Endothelial cell of umbilical vein (primary cell): ENCODE data around the gene GULP1. TPM values are rescaled to one million over a fixed set of nuclear protein-coding genes. Genes with fewer than 3 reads are reported as not detected.
A peak's percentile ranks its signal among the peaks of the same experiment; 100 is the strongest.

Source experiments
- BruUV-seq: library from RNA; stranded (reverse); fragments of 400-500 nt; replicated peaks from 2 replicates; lab custom pipeline; 2021; lab: Mats Ljungman, UMichigan
- CTCF ChIA-PET: fragments of 300-600, 350-600 bp; sonication (Branson Sonifier 250); formaldehyde crosslinking; loops from one replicate; lab custom pipeline; 2021; ENCODE audit warnings: antibody characterized with exemption, inconsistent platforms; lab: Charles Lee
- POLR2A ChIA-PET: fragments of 300-600, 350-600 bp; sonication (Branson Sonifier 250); formaldehyde crosslinking; loops from one replicate; lab custom pipeline; 2021; ENCODE audit warnings: antibody characterized with exemption, inconsistent platforms; lab: Charles Lee
- DNase-seq: peaks from one replicate; pipeline ENCODE4 v3.0.0-alpha.2; 2011; ENCODE audit warnings: low read depth, low spot score
- FAIRE-seq: peaks from 2 replicates; lab custom pipeline; 2011; peaks lifted over from hg19 to GRCh38; lab: Jason Lieb, UNC
- H2AFZ ChIP-seq: 2 replicates; pipeline ENCODE4 v1.6.0; 2012; ENCODE audit warnings: low read depth, low read length, control low read depth, inconsistent platforms
- H3K27ac ChIP-seq: 2 replicates; pipeline ENCODE4 v1.5.1; 2011; ENCODE audit warnings: low read depth, mild to moderate bottlenecking, control low read depth, low read length, moderate library complexity; ENCODE audit not compliant: insufficient read depth
- H3K27me3 ChIP-seq, 2 experiments: 2 replicates each; pipeline versions ENCODE4 v1.6.0 to v1.6.1; 2011; ENCODE audit warnings: low read length in 2 of 2, mixed read lengths in 1 of 2; ENCODE audit not compliant: control insufficient read depth in 2 of 2, insufficient read depth in 2 of 2
- H3K36me3 ChIP-seq, 2 experiments: 2 replicates in 1 of 2; 3 replicates in 1 of 2; pipeline ENCODE4 v1.5.1; 2011; ENCODE audit warnings: low read length in 2 of 2, mild to moderate bottlenecking in 1 of 2, moderate library complexity in 1 of 2; ENCODE audit not compliant: control insufficient read depth in 2 of 2, insufficient read depth in 2 of 2; ENCODE audit errors: extremely low read depth in 1 of 2
- H3K4me1 ChIP-seq: 3 replicates; pipeline ENCODE4 v1.5.1; 2011; ENCODE audit warnings: mild to moderate bottlenecking, low read length; ENCODE audit not compliant: control insufficient read depth, insufficient read depth; ENCODE audit errors: extremely low read depth
- H3K4me2 ChIP-seq: 2 replicates; pipeline ENCODE4 v1.6.1; 2011; ENCODE audit warnings: low read length, control low read depth, mixed read lengths; ENCODE audit not compliant: insufficient read depth
- H3K4me3 ChIP-seq, 3 experiments: fragments of 200-600 bp in 1 of 3; sonication (generic), shearing (Covaris generic) in 1 of 3; replicated peaks in 1 of 3; 2 replicates each; pipeline ENCODE4 v1.5.1; 2011 to 2016; ENCODE audit warnings: control low read depth in 3 of 3, low read length in 3 of 3, mild to moderate bottlenecking in 2 of 3, inconsistent platforms in 1 of 3, low read depth in 1 of 3, moderate library complexity in 1 of 3; ENCODE audit not compliant: insufficient read depth in 1 of 3
- H3K79me2 ChIP-seq: 2 replicates; pipeline ENCODE4 v1.6.0; 2012; ENCODE audit warnings: low read length, inconsistent platforms; ENCODE audit not compliant: control insufficient read depth, insufficient read depth
- H3K9ac ChIP-seq: replicated peaks from 2 replicates; pipeline ENCODE3; 2011; ENCODE audit warnings: low read length, control low read depth; ENCODE audit not compliant: insufficient read depth; ENCODE audit errors: extremely low read depth
- H3K9me1 ChIP-seq: replicated peaks from 3 replicates; pipeline ENCODE4 v1.6.0; 2011; ENCODE audit warnings: mild to moderate bottlenecking, low read length; ENCODE audit not compliant: control insufficient read depth, insufficient read depth; ENCODE audit errors: extremely low read depth
- H3K9me3 ChIP-seq: replicated peaks from 2 replicates; pipeline ENCODE4 v1.5.1; 2012; ENCODE audit warnings: low read length, inconsistent platforms; ENCODE audit not compliant: control insufficient read depth, insufficient read depth
- H4K20me1 ChIP-seq: replicated peaks from 2 replicates; pipeline ENCODE3; 2011; ENCODE audit warnings: mild to moderate bottlenecking, low read length; ENCODE audit not compliant: control insufficient read depth, insufficient read depth; ENCODE audit errors: extremely low read depth
- FOS ChIP-seq: IDR thresholded peaks from 2 replicates; pipeline ENCODE4 v1.6.1; 2011; ENCODE audit warnings: mild to moderate bottlenecking, low read length, moderate library complexity, borderline replicate concordance; ENCODE audit not compliant: insufficient read depth
- JUN ChIP-seq: IDR thresholded peaks from 2 replicates; pipeline ENCODE4 v1.6.1; 2011; ENCODE audit warnings: borderline replicate concordance, low read depth; ENCODE audit not compliant: insufficient read length, insufficient read depth
- MYC ChIP-seq: IDR thresholded peaks from one replicate; pipeline ENCODE4 v1.6.1; 2011; ENCODE audit warnings: mild to moderate bottlenecking, low read depth, low read length
- dilution Hi-C: fragments of 300-500 bp; cut with MboI; formaldehyde crosslinking; loops from one replicate; pipeline ENCODE4 v1.15.0; 2019; ENCODE audit warnings: low sequenced_read_pairs; ENCODE audit not compliant: extremely low pct_ligation_motif_present
- intact Hi-C: fragments of 100-400 bp; cut with micrococcal nuclease; formaldehyde crosslinking; loops from one replicate; pipeline ENCODE4 v1.10.0; 2022
- polyA plus RNA-seq, 4 experiments: library from polyadenylated mRNA; depleted of rRNA in 3 of 4; stranded (reverse) in 3 of 4; unstranded in 1 of 4; fragments of >200 nt; gene quantifications; 2 replicates each; pipeline versions ENCODE4 v1.2.1 to v1.2.3, GENCODE V29; 2011 to 2012; ENCODE audit warnings: missing spikeins in 1 of 4
- total RNA-seq: library from RNA; stranded (reverse); gene quantifications from 2 replicates; pipeline ENCODE4 v1.2.3, GENCODE V29; 2021
- TF ChIP-seq, protein P1 (sequence below): IDR thresholded peaks from 2 replicates; pipeline ENCODE4 v1.6.1; 2011; ENCODE audit not compliant: insufficient read depth, insufficient read length

The GULP1 gene
- total and polyA plus RNA-seq, 2 donors (not counting 3 experiments of a cell fraction or from before 2014, with no cell fraction given): 24.4 to 53.8 TPM

- Histone ChIP-seq H3K36me3 (no peaks in the 10 kb centered on the region), H3K4me2 (peak overlapping the region; percentile 59), H3K9me1 (no peaks in the 10 kb centered on the region), H3K27ac (peak overlapping the region; percentile 70), H3K79me2 (peaks cover 9% of the 10 kb centered on the region), H3K27me3 (no peaks in the 10 kb centered on the region), H3K9me3 (no peaks in the 10 kb centered on the region), H2AFZ (no peak overlapping the region), H3K4me1 (peaks cover 28% of the 10 kb centered on the region), H3K9ac (no peak overlapping the region), H3K4me3 (no peak overlapping the region), H4K20me1 (no peaks in the 10 kb centered on the region)
- dilution Hi-C loops: no loop called here
- FAIRE-seq (no peak), DNase-seq (no peak)
- no TSS peak for BruUV-seq
- TF ChIP-seq, protein P1, sequence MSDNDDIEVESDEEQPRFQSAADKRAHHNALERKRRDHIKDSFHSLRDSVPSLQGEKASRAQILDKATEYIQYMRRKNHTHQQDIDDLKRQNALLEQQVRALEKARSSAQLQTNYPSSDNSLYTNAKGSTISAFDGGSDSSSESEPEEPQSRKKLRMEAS: no peak
- intact Hi-C loops: loop anchor here (2.0 to 5.0 kb wide), 2 partner anchors 59 to 132 kb away; no protein-coding TSS in a partner anchor
- CTCF ChIA-PET: no interaction called here
- POLR2A ChIA-PET: no interaction called here
Measured at GRCh38 chr2:188380280-188380679, 88.6 kb downstream of the GULP1 start.

GRCh38 chr2:188381614-188382013 is 89.9 kb downstream of the GULP1 start:
- Histone ChIP-seq H2AFZ (no peak overlapping the region), H3K36me3 (no peaks in the 10 kb centered on the region), H4K20me1 (no peaks in the 10 kb centered on the region), H3K4me2 (peak overlapping the region; percentile 59), H3K4me1 (peaks cover 28% of the 10 kb centered on the region), H3K27ac (peak overlapping the region; percentile 73), H3K79me2 (peaks cover 9% of the 10 kb centered on the region), H3K9me3 (no peaks in the 10 kb centered on the region), H3K9ac (peak overlapping the region; percentile 24), H3K27me3 (no peaks in the 10 kb centered on the region), H3K9me1 (no peaks in the 10 kb centered on the region), H3K4me3 (peak overlapping the region in 1 of 3 experiments; percentile 12)
- dilution Hi-C loops (no loop called here), intact Hi-C loops (loop anchor here (1.0 to 5.0 kb wide), 3 partner anchors 61 to 131 kb away; no protein-coding TSS in a partner anchor)
- DNase-seq (peak; percentile 83), FAIRE-seq (no peak)
- ChIA-PET CTCF (interaction anchor here (0.9 to 1.1 kb wide), 3 partner anchors 12 to 90 kb away, joined by 3 to 4 read pairs (median 3); partner anchors contain the start of gene GULP1), POLR2A (no interaction called here)
- no TSS peak for BruUV-seq
- TF ChIP-seq FOS (peak; percentile 61), MYC (no peak), JUN (peak; percentile 89)
